H1 (cell line): ENCODE results near the gene MAPRE2. TPM values are rescaled to one million over a fixed set of nuclear protein-coding genes. Genes with fewer than 3 reads are reported as not detected.

Experiments used
- MAFK ChIP-seq: IDR thresholded peaks from 2 replicates; pipeline ENCODE4 v1.6.1; 2012; ENCODE audit warnings: low read depth, mild to moderate bottlenecking, improper control_type of control experiment, low read length
- POU5F1 ChIP-seq: IDR thresholded peaks from 2 replicates; pipeline ENCODE4 v1.6.1; 2011; ENCODE audit warnings: low read depth, mild to moderate bottlenecking, low read length, moderate library complexity
- RNF2 ChIP-seq: fragments of 200-900, 300-1000 bp; sonication (generic); IDR thresholded peaks from 2 replicates; pipeline ENCODE4 v1.7.1; 2016; ENCODE audit warnings: borderline replicate concordance, low read depth, mild to moderate bottlenecking, antibody characterized with exemption, low read length; ENCODE audit not compliant: poor library complexity, severe bottlenecking; ENCODE audit errors: missing control alignments
- RXRA ChIP-seq: IDR thresholded peaks from 2 replicates; pipeline ENCODE4 v1.6.1; 2011; ENCODE audit warnings: low read depth, mild to moderate bottlenecking, low read length, moderate library complexity; ENCODE audit not compliant: insufficient read depth
- SIRT6 ChIP-seq: IDR thresholded peaks from one replicate; pipeline ENCODE4 v1.7.1; 2012; ENCODE audit warnings: low read length, inconsistent platforms
- polyA plus RNA-seq, 7 experiments: library from polyadenylated mRNA; depleted of rRNA in 3 of 7; stranded (reverse) in 5 of 7; unstranded in 2 of 7; fragments of >200 nt in 5 of 7; fragments of 200-250 nt in 2 of 7; gene quantifications; 1 replicate in 5 of 7; 2 replicates in 1 of 7; 4 replicates in 1 of 7; pipeline versions ENCODE4 v1.2.1 to v1.2.3, GENCODE V29; 2011 to 2013; ENCODE audit warnings: missing spikeins in 2 of 7, mixed read lengths in 2 of 7
- total RNA-seq: library from RNA; stranded (reverse); fragmentation: NEBNext Ultra II Directional; extraction: Animal tissue kit (Norgen Biotek cat#: 25700); gene quantifications from 2 replicates; pipeline ENCODE4 v1.2.1, GENCODE V29; 2021

Gene MAPRE2
- total and polyA plus RNA-seq, 2 of the 8 experiments (the other 6 are each of a cell fraction or from before 2014, with no cell fraction given), result 32.6 to 33.1 TPM

DNA sequence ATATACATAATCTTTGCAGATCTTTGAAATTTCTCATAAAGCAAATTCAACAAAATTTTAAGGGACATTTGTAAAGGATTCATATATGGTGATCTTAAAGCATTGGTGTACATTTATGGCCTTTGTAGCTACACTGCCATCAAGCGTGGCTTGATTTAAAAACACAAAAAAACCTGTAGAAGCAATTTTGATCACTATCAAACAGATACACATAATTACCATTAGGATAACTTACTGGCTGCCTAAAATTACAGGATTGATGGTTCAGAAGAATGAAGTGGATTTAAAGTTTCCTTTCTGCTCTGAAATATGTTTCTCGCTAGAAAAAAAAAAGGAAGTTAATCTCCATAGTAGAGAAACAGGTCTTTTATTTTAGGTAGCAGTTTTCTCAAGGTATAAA is 31.4 kb downstream of the MAPRE2 start (continued):
- TF ChIP-seq MAFK (no peak), POU5F1 (no peak), RNF2 (no peak), SIRT6 (no peak), RXRA (no peak)
